Heart right ventricle (tissue), 16 donors: ENCODE results near the gene NAT10. TPM values are rescaled to one million over a fixed set of nuclear protein-coding genes. Genes with fewer than 3 reads are reported as not detected.

Experiments used
- ATAC-seq, 8 donors: fragments of 200-7000 bp; cut with Tn5 transposase; one replicate each; pipeline ENCODE4 v1.9.1; 2020; ENCODE audit warnings: mild to moderate bottlenecking in 8 of 8, moderate library complexity in 8 of 8, moderate number of reproducible peaks in 1 of 8
- DNase-seq, 2 donors: peaks; one replicate each; pipeline ENCODE4 v3.0.0-alpha.2; 2020
- H3K27ac ChIP-seq, 10 donors: fragments of 200-600 bp; sonication (generic) in 2 of 10; one replicate each; pipeline versions ENCODE4 v1.5.0 to v1.8.0; 2020 to 2022; ENCODE audit warnings: mild to moderate bottlenecking in 3 of 10
- H3K27me3 ChIP-seq, 7 donors: fragments of 200-600 bp; one replicate each; pipeline ENCODE4 v1.8.0; 2021 to 2022; ENCODE audit warnings: mild to moderate bottlenecking in 2 of 7
- H3K36me3 ChIP-seq, 9 donors: fragments of 200-600 bp; sonication (generic) in 1 of 9; one replicate each; pipeline versions ENCODE4 v1.5.0 to v1.8.0; 2020 to 2022; ENCODE audit warnings: mild to moderate bottlenecking in 2 of 9
- H3K4me1 ChIP-seq, 9 donors: fragments of 200-600 bp; sonication (generic) in 1 of 9; one replicate each; pipeline versions ENCODE4 v1.5.0 to v1.8.0; 2020 to 2022; ENCODE audit warnings: mild to moderate bottlenecking in 4 of 9
- H3K4me3 ChIP-seq, 10 donors: fragments of 200-600 bp; sonication (generic) in 2 of 10; one replicate each; pipeline versions ENCODE4 v1.5.0 to v1.8.0; 2020 to 2022; ENCODE audit warnings: mild to moderate bottlenecking in 7 of 10, moderate library complexity in 2 of 10
- H3K9me3 ChIP-seq, 11 donors: fragments of 200-600 bp in 10 of 11; sonication (generic) in 2 of 11; one replicate each; pipeline versions ENCODE4 v1.5.0 to v1.8.0; 2013 to 2022; ENCODE audit warnings: mild to moderate bottlenecking in 2 of 11, control low read depth in 1 of 11, moderate library complexity in 1 of 11
- CTCF ChIP-seq, 9 donors: fragments of 200-600 bp; sonication (generic) in 2 of 9; IDR thresholded peaks; one replicate each; pipeline versions ENCODE4 v1.5.0 to v1.8.0; 2021 to 2022; ENCODE audit warnings: antibody characterized with exemption in 9 of 9, mild to moderate bottlenecking in 5 of 9, moderate library complexity in 1 of 9
- WGBS, 2 donors: extraction: QIAGEN DNeasy Blood & Tissue Kit; methylation state at CpG; one replicate each; pipeline ENCODE4 v1.1.7; 2013; ENCODE audit warnings: inconsistent platforms in 1 of 2; 5-methylcytosine and 5-hydroxymethylcytosine counted together
- intact Hi-C, 10 donors: fragments of 100-400 bp; cut with DNase I; formaldehyde crosslinking; loops; one replicate each; pipeline versions ENCODE4 v1.11.1 to v1.14.2; 2022
- polyA plus RNA-seq, 2 donors: library from polyadenylated mRNA; stranded (reverse); fragments of 200-250 nt; gene quantifications; one replicate each; pipeline ENCODE4 v1.2.3, GENCODE V29; 2013
- total RNA-seq, 10 donors: library from RNA; stranded (reverse); fragmentation: NEBNext Ultra II Directional in 3 of 10; extraction: Animal tissue kit (Norgen Biotek cat#: 25700) in 3 of 10; gene quantifications; one replicate each; pipeline versions ENCODE4 v1.2.1 to v1.2.4, GENCODE V29; 2021 to 2023
- donor health status: Arrhythmogenic right ventricular cardiomyopathy.
- donor health status: ischemic (EF 13 %, LVEDD 7.1; RV severe dilation, severe dysfunction).
- donor health status: healthy with polysubstance abuse.
- donor health status: DM: no; HTN: yes; CAD: no.
- donor health status: DM: no; HTN: no; CAD: no.
- donor health status: ischemic (EF 25% LVEDD 6.9; RV normal size, moderate dysfunction).
- donor health status: ischemic (EF 25% LVEDD 5.7; RV mildly dilated, moderate dysfunction).
- donor health status: healthy.
- donor health status: DM: yes; HTN: yes; CAD: no.
- donor health status: Ischemic cardiomyopathy.
- donor health status: ischemic (EF 35%, LVEDD 5.7; RV mildly dilated, moderate dysfunction).
- donor health status: nonischemic (EF 11% LVEDD 7.7; RV severe dilation, severe dysfunction).
- donor health status: DM: yes; HTN: yes; CAD: no.
- donor health status: PGD.
- donor health status: ischemic (EF 29% LVEDD 5.4; RV normal size, mild dysfunction).
- donor health status: nonischemic (EF 23%, LVEDD 6.1; RV moderate dilation, normal function).

NAT10 gene
- total and polyA plus RNA-seq, 12 donors: 16.2 to 26.4 (median 21.9) TPM

DNA sequence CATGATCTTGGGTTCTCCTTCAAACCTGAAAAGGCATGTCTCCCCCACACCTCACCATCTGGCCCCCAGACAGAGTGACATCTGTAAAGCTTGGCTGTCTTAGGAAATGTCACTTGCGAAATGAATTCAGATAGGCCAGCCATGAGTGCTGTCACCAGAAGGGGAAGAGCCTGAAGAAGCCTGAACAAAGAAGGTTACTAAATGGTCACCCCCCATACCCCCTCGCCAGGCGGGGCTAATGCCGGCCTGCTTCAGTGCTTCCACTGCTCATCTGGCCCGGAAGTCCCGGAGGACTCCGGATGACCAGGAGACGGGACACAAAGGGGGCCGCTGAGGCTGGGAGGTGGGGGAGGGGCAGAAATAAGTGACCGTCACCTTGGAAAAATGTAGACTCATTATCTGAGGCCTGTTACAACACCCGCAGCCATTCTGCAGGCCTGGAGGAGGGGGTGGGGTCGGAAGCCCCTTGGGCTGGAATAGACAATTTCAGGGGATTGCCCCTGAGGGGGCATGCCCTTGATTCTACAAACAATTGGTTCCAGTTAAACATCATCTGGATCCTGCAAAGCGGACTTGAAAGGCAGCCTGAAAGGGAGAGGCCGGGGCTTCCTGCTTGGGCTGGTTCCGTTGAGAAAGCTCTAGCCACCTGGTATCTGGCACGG lies 43.2 kb downstream of the NAT10 start:
- no peak for TF ChIP-seq CTCF (IDR thresholded peaks at IDR 0.05)
- WGBS, 2 donors: 80 to 84% methylated on average over 16 of the region's 16 CpGs
- intact Hi-C loops: no loop called here
- Histone ChIP-seq H3K9me3 (no peaks in the 10 kb centered on the region), H3K4me3 (no peak overlapping the region), H3K36me3 (peaks cover 0 to 100% (median 35%) of the 10 kb centered on the region in 9 donors), H3K27me3 (no peaks in the 10 kb centered on the region), H3K4me1 (peaks cover 0 to 7% (median 0%) of the 10 kb centered on the region in 9 donors), H3K27ac (peak overlapping the region in 1 of 10 donors; percentile 14)
- DNase-seq (no peak), ATAC-seq (peak in 2 of 8 donors; percentile 12 to 24)

DNA sequence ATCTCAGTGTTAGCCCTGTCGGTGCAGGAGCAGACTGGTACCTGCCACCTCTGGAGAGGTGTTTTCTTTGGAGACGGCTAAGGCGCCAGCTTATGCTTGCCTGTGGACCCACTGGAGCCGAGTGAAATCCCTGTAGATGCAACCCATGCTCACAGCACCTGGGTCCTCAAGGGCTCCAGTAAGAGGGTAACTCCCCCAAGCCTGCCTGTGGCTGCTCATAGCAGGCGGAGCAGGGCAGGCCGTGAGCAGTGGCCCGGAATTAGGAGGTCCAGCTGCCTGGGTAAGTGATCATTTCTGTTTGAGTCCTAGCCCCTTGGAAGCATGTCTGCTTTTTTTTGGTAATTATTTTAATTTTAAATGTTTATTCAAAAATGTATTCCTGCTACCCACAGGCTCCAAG lies 43.8 kb downstream of the NAT10 start:
- intact Hi-C loops: no loop called here
- Histone ChIP-seq H3K27me3 (no peaks in the 10 kb centered on the region), H3K27ac (no peak overlapping the region), H3K36me3 (peaks cover 0 to 100% (median 28%) of the 10 kb centered on the region in 9 donors), H3K4me1 (peaks cover 0 to 7% (median 0%) of the 10 kb centered on the region in 9 donors), H3K4me3 (no peak overlapping the region), H3K9me3 (no peaks in the 10 kb centered on the region)
- DNase-seq: no peak
- WGBS, 2 donors: 94 to 95% methylated on average over 7 of the region's 7 CpGs
- no peak for TF ChIP-seq CTCF (IDR thresholded peaks at IDR 0.05)
- no peak for ATAC-seq

- peak in 5 of 8 donors; percentile 13 to 67 (median 29) for ATAC-seq
- TF ChIP-seq CTCF (IDR thresholded peaks at IDR 0.05): peak in 6 of 9 donors; percentile 10 to 32 (median 24)
- WGBS, 2 donors: 82 to 85% methylated on average over 13 of the region's 13 CpGs
Measured at GRCh38 chr11:34149786-34150185, 44.4 kb downstream of the NAT10 start.

DNA sequence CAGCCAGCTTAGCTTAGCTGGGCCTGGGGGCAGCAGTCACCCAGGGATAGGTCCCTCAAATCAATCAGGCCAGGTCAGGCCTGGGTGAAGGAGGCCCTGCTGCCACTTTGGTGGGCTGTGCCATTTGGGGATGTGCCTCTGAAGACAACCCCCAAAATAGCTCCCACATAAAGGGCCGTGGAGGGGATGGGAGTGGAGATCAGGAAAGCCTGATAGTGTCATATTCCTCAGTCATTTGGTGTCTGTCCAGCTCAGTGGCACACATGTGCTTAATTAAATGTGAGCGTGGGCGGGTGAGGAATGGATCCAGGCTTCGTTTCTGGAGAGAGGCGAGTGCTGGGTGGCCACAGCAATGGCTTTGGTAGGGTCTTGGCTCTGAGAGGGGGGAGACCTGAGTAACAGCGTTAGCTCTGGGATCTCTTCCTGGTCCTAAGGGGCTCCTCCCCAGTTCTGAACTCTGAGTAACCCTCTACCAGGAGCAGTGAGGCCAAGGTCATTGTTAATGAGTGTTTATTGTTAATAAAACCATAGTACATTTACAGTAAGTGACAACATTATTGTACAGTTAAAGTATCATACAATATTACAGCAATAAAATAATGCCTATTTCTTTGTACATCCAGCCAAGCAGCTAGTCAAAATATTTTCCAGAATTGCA lies 45.2 kb downstream of the NAT10 start:
- intact Hi-C loops: no loop called here
- H3K27me3 ChIP-seq: no peaks in the 10 kb centered on the region
- ATAC-seq (no peak), DNase-seq (no peak)
- H3K9me3 ChIP-seq: no peaks in the 10 kb centered on the region
- peaks cover 0 to 96% (median 16%) of the 10 kb centered on the region in 9 donors for H3K36me3 ChIP-seq
- H3K4me1 ChIP-seq: peaks cover 0 to 11% (median 0%) of the 10 kb centered on the region in 9 donors
- 67% methylated on average over 6 of the region's 6 CpGs for WGBS, 2 donors
- H3K4me3 ChIP-seq: no peak overlapping the region
- TF ChIP-seq CTCF (IDR thresholded peaks at IDR 0.05): no peak
- H3K27ac ChIP-seq: no peak overlapping the region

More at GRCh38 chr11:34149786-34150185, 44.4 kb downstream of the NAT10 start:
- Histone ChIP-seq H3K9me3 (no peaks in the 10 kb centered on the region), H3K36me3 (peaks cover 0 to 100% (median 23%) of the 10 kb centered on the region in 9 donors), H3K27ac (no peak overlapping the region), H3K27me3 (no peaks in the 10 kb centered on the region), H3K4me1 (peaks cover 0 to 10% (median 0%) of the 10 kb centered on the region in 9 donors), H3K4me3 (no peak overlapping the region)
- intact Hi-C loops: no loop called here
- no peak for DNase-seq
